WTC11 (cell line): ENCODE results near the gene SLC13A5. TPM values are rescaled to one million over a fixed set of nuclear protein-coding genes. Genes with fewer than 3 reads are reported as not detected.

Experiments
- ATAC-seq: fragments of 200-7000 bp; cut with Tn5 transposase; 2 replicates; pipeline ENCODE4 v1.10.0; 2021; ENCODE audit warnings: mild to moderate bottlenecking, moderate library complexity
- CTCF ChIA-PET: fragments of 300-600 bp; sonication (Branson Sonifier 250); formaldehyde crosslinking; loops from one replicate; lab custom pipeline; 2021; ENCODE audit warnings: antibody characterized with exemption; lab: Charles Lee
- POLR2A ChIA-PET: fragments of 350-600 bp; sonication (Branson Sonifier 250); formaldehyde crosslinking; loops from one replicate; lab custom pipeline; 2021; ENCODE audit warnings: antibody characterized with exemption; lab: Charles Lee
- DNase-seq: peaks from one replicate; pipeline ENCODE4 v3.0.0; 2021; ENCODE audit warnings: low spot score
- H3K27ac Mint-ChIP-seq: 2 replicates; pipeline ENCODE4 v1.8.0; 2021; ENCODE audit warnings: mixed read lengths
- H3K27me3 Mint-ChIP-seq: 2 replicates; pipeline ENCODE4 v1.8.0; 2021; ENCODE audit warnings: low read depth, mild to moderate bottlenecking, moderate library complexity, mixed read lengths
- H3K36me3 Mint-ChIP-seq: 2 replicates; pipeline ENCODE4 v1.8.0; 2021; ENCODE audit warnings: mixed read lengths
- H3K4me1 Mint-ChIP-seq: 2 replicates; pipeline ENCODE4 v1.8.0; 2022; ENCODE audit warnings: mixed read lengths
- H3K4me3 Mint-ChIP-seq: 2 replicates; pipeline ENCODE4 v1.8.0; 2021; ENCODE audit warnings: mild to moderate bottlenecking, moderate library complexity, mixed read lengths
- H3K9me3 Mint-ChIP-seq: 2 replicates; pipeline ENCODE4 v1.8.0; 2021; ENCODE audit warnings: mixed read lengths
- AFF4 ChIP-seq: sonication (generic); formaldehyde crosslinking; IDR thresholded peaks from 2 replicates; pipeline ENCODE4 v1.8.1; 2023; ENCODE audit warnings: mild to moderate bottlenecking, missing genetic modification reagents, borderline replicate concordance
- ATF3 ChIP-seq: sonication (generic); formaldehyde crosslinking; conservative IDR thresholded peaks from 2 replicates; pipeline ENCODE4 v1.8.1; 2022; ENCODE audit warnings: mild to moderate bottlenecking, missing genetic modification reagents
- CREM ChIP-seq: sonication (generic); formaldehyde crosslinking; IDR thresholded peaks from 2 replicates; pipeline ENCODE4 v1.8.1; 2022; ENCODE audit warnings: mild to moderate bottlenecking, missing genetic modification reagents, moderate library complexity
- ELF4 ChIP-seq: sonication (generic); formaldehyde crosslinking; IDR thresholded peaks from 2 replicates; pipeline ENCODE4 v1.8.1; 2022; ENCODE audit warnings: low read depth, mild to moderate bottlenecking, moderate library complexity, missing genetic modification reagents
- ETV6 ChIP-seq: sonication (generic); formaldehyde crosslinking; IDR thresholded peaks from 2 replicates; pipeline ENCODE4 v1.8.1; 2022; ENCODE audit warnings: mild to moderate bottlenecking, missing genetic modification reagents
- FOXK1 ChIP-seq: sonication (generic); formaldehyde crosslinking; IDR thresholded peaks from 2 replicates; pipeline ENCODE4 v1.8.0; 2022; ENCODE audit warnings: mild to moderate bottlenecking, moderate library complexity, missing genetic modification reagents
- FOXP1 ChIP-seq: sonication (generic); formaldehyde crosslinking; IDR thresholded peaks from 2 replicates; pipeline ENCODE4 v1.8.0; 2022; ENCODE audit warnings: missing genetic modification reagents, mild to moderate bottlenecking, moderate library complexity, borderline replicate concordance
- HMGXB4 ChIP-seq: sonication (generic); formaldehyde crosslinking; IDR thresholded peaks from 2 replicates; pipeline ENCODE4 v1.8.1; 2023; ENCODE audit warnings: mild to moderate bottlenecking, moderate library complexity, missing genetic modification reagents
- IRF1 ChIP-seq: sonication (generic); formaldehyde crosslinking; IDR thresholded peaks from 2 replicates; pipeline ENCODE4 v1.8.0; 2023; ENCODE audit warnings: missing genetic modification reagents
- PREB ChIP-seq: sonication (generic); formaldehyde crosslinking; IDR thresholded peaks from 2 replicates; pipeline ENCODE4 v1.8.1; 2022; ENCODE audit warnings: mild to moderate bottlenecking, missing genetic modification reagents, moderate library complexity, borderline replicate concordance
- TCF7 ChIP-seq: sonication (generic); formaldehyde crosslinking; IDR thresholded peaks from 2 replicates; pipeline ENCODE4 v1.8.0; 2022; ENCODE audit warnings: mild to moderate bottlenecking, low read depth, missing genetic modification reagents, moderate library complexity
- ZBTB43 ChIP-seq: sonication (generic); formaldehyde crosslinking; IDR thresholded peaks from 2 replicates; pipeline ENCODE4 v1.8.1; 2023; ENCODE audit warnings: mild to moderate bottlenecking, missing genetic modification reagents
- ZNF138 ChIP-seq: sonication (generic); formaldehyde crosslinking; conservative IDR thresholded peaks from 2 replicates; pipeline ENCODE4 v1.8.1; 2022; ENCODE audit warnings: mild to moderate bottlenecking, moderate library complexity, missing genetic modification reagents
- ZNF232 ChIP-seq: sonication (generic); formaldehyde crosslinking; IDR thresholded peaks from 2 replicates; pipeline ENCODE4 v1.8.0; 2022; ENCODE audit warnings: mild to moderate bottlenecking, missing genetic modification reagents
- ZNF532 ChIP-seq: fragments of 250-450 bp; sonication (Bioruptor Pico); IDR thresholded peaks from 2 replicates; pipeline ENCODE4 v1.9.0; 2021; ENCODE audit warnings: mild to moderate bottlenecking, borderline replicate concordance
- total RNA-seq: library from RNA; stranded (reverse); gene quantifications from 3 replicates; pipeline ENCODE4 v1.2.3, GENCODE V29; 2021

The SLC13A5 gene
- total RNA-seq, 1 experiment from 2014 or later: 1.8 TPM

GRCh38 chr17:6669479-6670212, 43.5 kb downstream of the SLC13A5 start:
- H3K9me3 Mint-ChIP-seq: no peaks in the 10 kb centered on the region
- no peak overlapping the region for H3K4me3 Mint-ChIP-seq
- POLR2A ChIA-PET: no interaction called here
- TF ChIP-seq TCF7 (CRISPR knock-in tag) (no peak), CREM (CRISPR knock-in tag) (no peak), ZNF232 (CRISPR knock-in tag) (no peak), ZNF138 (no peak), HMGXB4 (CRISPR knock-in tag) (no peak), ELF4 (no peak), ZBTB43 (CRISPR knock-in tag) (no peak), FOXP1 (CRISPR knock-in tag) (no peak), PREB (CRISPR knock-in tag) (no peak), ATF3 (no peak), IRF1 (CRISPR knock-in tag) (no peak), ZNF532 (CRISPR knock-in tag) (no peak), AFF4 (CRISPR knock-in tag) (no peak), ETV6 (CRISPR knock-in tag) (no peak), FOXK1 (CRISPR knock-in tag) (no peak)
- TF ChIP-seq, all 79 proteins: peak for 0
- H3K4me1 Mint-ChIP-seq: peaks cover 12% of the 10 kb centered on the region
- ATAC-seq: no peak
- DNase-seq: no peak
- H3K27me3 Mint-ChIP-seq: peaks cover 28% of the 10 kb centered on the region
- CTCF ChIA-PET: interaction anchor here (0.9 to 3.4 kb wide), 4 partner anchors 10 to 224 kb away, joined by 3 to 11 read pairs (median 5); partner anchors contain the start of gene SLC13A5
- no peaks in the 10 kb centered on the region for H3K36me3 Mint-ChIP-seq
- H3K27ac Mint-ChIP-seq: no peak overlapping the region
